ENCODE data around the gene SLC30A2. TPM values are rescaled to one million over a fixed set of nuclear protein-coding genes. Genes with fewer than 3 reads are reported as not detected.

The SLC30A2 gene
- total RNA-seq, 1 donor from 2014 or later = not detected

- no peak overlapping the region for H3K27ac Mint-ChIP-seq (ENCODE audit: unreplicated experiment)
Observed at GRCh38 chr1:26064553-26064952, 18.6 kb upstream of the SLC30A2 start.

GRCh38 chr1:26060832-26061574 lies 15.1 kb upstream of the SLC30A2 start:
- Histone ChIP-seq H3K9ac (ENCODE audit: low read length) (no peak overlapping the region), H3K36me3 (ENCODE audit: insufficient read depth, low read length) (no peaks in the 10 kb centered on the region), H3K4me3 (ENCODE audit: insufficient read depth, low read depth, low read length) (no peak overlapping the region), H3K27ac (ENCODE audit: low read depth, low read length) (no peak overlapping the region), H3K4me1 (ENCODE audit: insufficient read depth, low read length) (no peaks in the 10 kb centered on the region), H3K4me2 (ENCODE audit: low read length) (no peak overlapping the region), H2AFZ (ENCODE audit: low read depth, low read length) (no peak overlapping the region), H3K27me3 (ENCODE audit: insufficient read depth, low read length) (peaks cover 44% of the 10 kb centered on the region), H3K79me2 (ENCODE audit: insufficient read depth, low read length) (no peaks in the 10 kb centered on the region), H3K9me3 (ENCODE audit: insufficient read depth, low read depth, low read length) (no peaks in the 10 kb centered on the region), H4K20me1 (ENCODE audit: insufficient read depth, low read length) (no peaks in the 10 kb centered on the region)
- peaks cover 4% of the 10 kb centered on the region for H3K9me3 Mint-ChIP-seq (ENCODE audit: unreplicated experiment)
- H3K27me3 Mint-ChIP-seq (ENCODE audit: low read depth, unreplicated experiment) = peaks cover 58% of the 10 kb centered on the region
- no peak overlapping the region for H3K27ac Mint-ChIP-seq (ENCODE audit: unreplicated experiment)
- DNase-seq (ENCODE audit: low read depth) (no peak), FAIRE-seq (no peak)
- H3K36me3 Mint-ChIP-seq (ENCODE audit: low read depth, unreplicated experiment) = no peaks in the 10 kb centered on the region
- no peaks in the 10 kb centered on the region for H3K4me1 Mint-ChIP-seq (ENCODE audit: low read depth, unreplicated experiment)
- H3K4me3 Mint-ChIP-seq (ENCODE audit: unreplicated experiment) = no peak overlapping the region
- TF ChIP-seq CTCF (IDR thresholded peaks at IDR 0.05; ENCODE audit: insufficient read depth, low read depth, low read length) = no peak
- no peak for TF ChIP-seq EZH2 (IDR thresholded peaks at IDR 0.05; ENCODE audit: insufficient read depth, low read length)

More at GRCh38 chr1:26064553-26064952, 18.6 kb upstream of the SLC30A2 start:
- no peaks in the 10 kb centered on the region for H4K20me1 ChIP-seq (ENCODE audit: insufficient read depth, low read length)
- no peak overlapping the region for H3K9ac ChIP-seq (ENCODE audit: low read length)
- peaks cover 55% of the 10 kb centered on the region for H3K27me3 Mint-ChIP-seq (ENCODE audit: low read depth, unreplicated experiment)
- H3K36me3 Mint-ChIP-seq (ENCODE audit: low read depth, unreplicated experiment) = no peaks in the 10 kb centered on the region
- H2AFZ ChIP-seq (ENCODE audit: low read depth, low read length) = no peak overlapping the region
- H3K36me3 ChIP-seq (ENCODE audit: insufficient read depth, low read length) = no peaks in the 10 kb centered on the region
- H3K4me2 ChIP-seq (ENCODE audit: low read length) = no peak overlapping the region
- no peaks in the 10 kb centered on the region for H3K79me2 ChIP-seq (ENCODE audit: insufficient read depth, low read length)
- no peak overlapping the region for H3K4me3 ChIP-seq (ENCODE audit: insufficient read depth, low read depth, low read length)
- H3K4me3 Mint-ChIP-seq (ENCODE audit: unreplicated experiment) = no peak overlapping the region
- H3K4me1 ChIP-seq (ENCODE audit: insufficient read depth, low read length) = no peaks in the 10 kb centered on the region
- H3K27ac ChIP-seq (ENCODE audit: low read depth, low read length) = no peak overlapping the region
- DNase-seq (ENCODE audit: low read depth) (no peak), FAIRE-seq (no peak)
- no peaks in the 10 kb centered on the region for H3K4me1 Mint-ChIP-seq (ENCODE audit: low read depth, unreplicated experiment)
- H3K9me3 ChIP-seq (ENCODE audit: insufficient read depth, low read depth, low read length) = no peaks in the 10 kb centered on the region
- H3K27me3 ChIP-seq (ENCODE audit: insufficient read depth, low read length) = peaks cover 36% of the 10 kb centered on the region
- TF ChIP-seq CTCF (IDR thresholded peaks at IDR 0.05; ENCODE audit: insufficient read depth, low read depth, low read length) = no peak
- TF ChIP-seq EZH2 (IDR thresholded peaks at IDR 0.05; ENCODE audit: insufficient read depth, low read length) = no peak
- H3K9me3 Mint-ChIP-seq (ENCODE audit: unreplicated experiment) = no peaks in the 10 kb centered on the region

- Histone ChIP-seq H3K27ac (ENCODE audit: low read depth, low read length) (no peak overlapping the region), H3K27me3 (ENCODE audit: insufficient read depth, low read length) (peaks cover 45% of the 10 kb centered on the region), H3K4me3 (ENCODE audit: insufficient read depth, low read depth, low read length) (no peak overlapping the region), H3K79me2 (ENCODE audit: insufficient read depth, low read length) (no peaks in the 10 kb centered on the region), H3K36me3 (ENCODE audit: insufficient read depth, low read length) (no peaks in the 10 kb centered on the region), H4K20me1 (ENCODE audit: insufficient read depth, low read length) (no peaks in the 10 kb centered on the region), H3K9ac (ENCODE audit: low read length) (no peak overlapping the region), H3K9me3 (ENCODE audit: insufficient read depth, low read depth, low read length) (no peaks in the 10 kb centered on the region), H3K4me2 (ENCODE audit: low read length) (no peak overlapping the region), H2AFZ (ENCODE audit: low read depth, low read length) (no peak overlapping the region), H3K4me1 (ENCODE audit: insufficient read depth, low read length) (no peaks in the 10 kb centered on the region)
- Mint-ChIP-seq H3K27ac (ENCODE audit: unreplicated experiment) (no peak overlapping the region), H3K36me3 (ENCODE audit: low read depth, unreplicated experiment) (no peaks in the 10 kb centered on the region), H3K4me3 (ENCODE audit: unreplicated experiment) (no peak overlapping the region), H3K4me1 (ENCODE audit: low read depth, unreplicated experiment) (no peaks in the 10 kb centered on the region), H3K27me3 (ENCODE audit: low read depth, unreplicated experiment) (peaks cover 54% of the 10 kb centered on the region), H3K9me3 (ENCODE audit: unreplicated experiment) (peaks cover 4% of the 10 kb centered on the region)
- TF ChIP-seq CTCF (IDR thresholded peaks at IDR 0.05; ENCODE audit: insufficient read depth, low read depth, low read length) = no peak
- no peak for TF ChIP-seq EZH2 (IDR thresholded peaks at IDR 0.05; ENCODE audit: insufficient read depth, low read length)
- FAIRE-seq (no peak), DNase-seq (ENCODE audit: low read depth) (no peak)
Observed at GRCh38 chr1:26059906-26060305, 14.0 kb upstream of the SLC30A2 start.

Measured in astrocyte (in vitro differentiated cells and primary cell).